SK-N-MC (cell line): ENCODE data around the gene NAPEPLD.
A peak's percentile ranks its signal among the peaks of the same experiment; 100 is the strongest.

Source experiments
- DNase-seq: peaks from one replicate; pipeline ENCODE4 v3.0.0-alpha.2; 2011; ENCODE audit warnings: low read depth, low spot score
- H3K27ac ChIP-seq: fragments of 200-600 bp; sonication (generic); 2 replicates; pipeline ENCODE4 v1.5.1; 2016; ENCODE audit warnings: mixed run types
- H3K36me3 ChIP-seq: fragments of 200-600 bp; sonication (generic); 2 replicates; pipeline ENCODE4 v1.6.1; 2017; ENCODE audit warnings: antibody characterized with exemption, low read length, mixed read lengths; ENCODE audit not compliant: insufficient read depth
- H3K4me3 ChIP-seq: fragments of 200-600 bp; sonication (generic); 2 replicates; pipeline ENCODE4 v1.5.1; 2016
- H3K9ac ChIP-seq: fragments of 200-600 bp; sonication (generic); 2 replicates; pipeline ENCODE4 v1.8.0; 2017; ENCODE audit warnings: mixed run types, mixed read lengths; ENCODE audit not compliant: insufficient read length
- H3K9me3 ChIP-seq: fragments of 200-600 bp; sonication (generic); 2 replicates; pipeline ENCODE4 v1.6.1; 2017; ENCODE audit warnings: low read depth, mild to moderate bottlenecking, antibody characterized with exemption, low read length, moderate library complexity, mixed read lengths
- EZH2 ChIP-seq: fragments of 200-600 bp; sonication (generic); IDR thresholded peaks from one replicate; pipeline ENCODE4 v1.6.1; 2017; ENCODE audit warnings: antibody characterized with exemption
- FOXP2 ChIP-seq: optimal IDR thresholded peaks from 2 replicates; pipeline ENCODE3; 2011; ENCODE audit warnings: mild to moderate bottlenecking, moderate library complexity; ENCODE audit not compliant: insufficient read depth; ENCODE audit errors: extremely low read length, control extremely low read depth
- POLR2AphosphoS5 ChIP-seq: IDR thresholded peaks from 2 replicates; pipeline ENCODE4 v1.6.1; 2012; ENCODE audit warnings: mild to moderate bottlenecking, low read depth, low read length, borderline replicate concordance

The NAPEPLD gene

GRCh38 chr7:103077318-103077717 is 71.6 kb downstream of the NAPEPLD start:
- H3K9me3 ChIP-seq = no peaks in the 10 kb centered on the region
- peaks cover 8% of the 10 kb centered on the region; the same call in 1 of the 2 replicates for H3K36me3 ChIP-seq
- TF ChIP-seq FOXP2 = no peak
- no peak for TF ChIP-seq POLR2AphosphoS5
- no peak for TF ChIP-seq EZH2
- no peak overlapping the region for H3K27ac ChIP-seq
- H3K4me3 ChIP-seq = no peak overlapping the region
- no peak for DNase-seq
- H3K9ac ChIP-seq = no peak overlapping the region

GRCh38 chr7:103076764-103077163 is 72.1 kb downstream of the NAPEPLD start:
- TF ChIP-seq EZH2 = no peak
- TF ChIP-seq FOXP2 = no peak
- TF ChIP-seq POLR2AphosphoS5 = no peak
- H3K9me3 ChIP-seq = no peaks in the 10 kb centered on the region
- H3K27ac ChIP-seq = no peak overlapping the region
- no peak overlapping the region for H3K4me3 ChIP-seq
- DNase-seq = no peak
- H3K36me3 ChIP-seq = peaks cover 8% of the 10 kb centered on the region; the same call in 1 of the 2 replicates
- H3K9ac ChIP-seq = no peak overlapping the region

- no peak overlapping the region; the same call in 1 of the 2 replicates for H3K27ac ChIP-seq
- no peak for DNase-seq
- TF ChIP-seq EZH2 (no peak), FOXP2 (no peak), POLR2AphosphoS5 (no peak)
- peaks cover 8% of the 10 kb centered on the region; the same call in 1 of the 2 replicates for H3K36me3 ChIP-seq
- H3K9ac ChIP-seq = peak overlapping the region; percentile 91
- H3K4me3 ChIP-seq = peak overlapping the region; percentile 88
- no peaks in the 10 kb centered on the region for H3K9me3 ChIP-seq
These were observed 73.5 kb downstream of the NAPEPLD start for GRCh38 chr7:103075337-103075918.

GRCh38 chr7:103074519-103075336 is 74.2 kb downstream of the NAPEPLD start, which contains the start of the genes ARMC10 and FBXL13:
ARMC10 (plus strand) TSS chr7:103075140; CDS start chr7:103075273, 133 bp downstream.
FBXL13 (minus strand) TSS chr7:103074796.
- peak within 1 kb of the TSS; percentile 91 for H3K9ac ChIP-seq
- peak within 1 kb of the TSS; percentile 88 for H3K4me3 ChIP-seq
- peaks cover 5% of the 10 kb centered on the region; the same call in 1 of the 2 replicates for H3K36me3 ChIP-seq
- TF ChIP-seq POLR2AphosphoS5 (peak; percentile 73), FOXP2 (no peak), EZH2 (no peak)
- H3K27ac ChIP-seq = no peak within 1 kb of the TSS; the same call in 1 of the 2 replicates
- no peaks in the 10 kb centered on the region for H3K9me3 ChIP-seq
- no peak for DNase-seq

GRCh38 chr7:103073989-103074518 is 74.8 kb downstream of the NAPEPLD start:
- Histone ChIP-seq H3K4me3 (peak overlapping the region; percentile 88), H3K27ac (no peak overlapping the region), H3K9ac (peak overlapping the region; percentile 91), H3K9me3 (no peaks in the 10 kb centered on the region), H3K36me3 (no peaks in the 10 kb centered on the region)
- TF ChIP-seq POLR2AphosphoS5 (no peak), FOXP2 (no peak), EZH2 (no peak)
- no peak for DNase-seq

GRCh38 chr7:103071000-103071399 is 77.9 kb downstream of the NAPEPLD start:
- no peak for TF ChIP-seq POLR2AphosphoS5
- no peak for TF ChIP-seq FOXP2
- no peak for TF ChIP-seq EZH2
- H3K36me3 ChIP-seq = no peaks in the 10 kb centered on the region
- H3K9me3 ChIP-seq = no peaks in the 10 kb centered on the region
- no peak overlapping the region for H3K9ac ChIP-seq
- no peak for DNase-seq
- no peak overlapping the region for H3K27ac ChIP-seq
- H3K4me3 ChIP-seq = no peak overlapping the region

- H3K9me3 ChIP-seq = no peaks in the 10 kb centered on the region
- no peak for DNase-seq
- H3K4me3 ChIP-seq = no peak overlapping the region
- H3K36me3 ChIP-seq = no peaks in the 10 kb centered on the region
- H3K27ac ChIP-seq = no peak overlapping the region
- no peak overlapping the region for H3K9ac ChIP-seq
- TF ChIP-seq FOXP2 = no peak
- no peak for TF ChIP-seq POLR2AphosphoS5
- no peak for TF ChIP-seq EZH2
These were observed 80.2 kb downstream of the NAPEPLD start for GRCh38 chr7:103068414-103069403.
